OCI-LY7 (cell line): ENCODE results near the gene CNIH1.

ENCODE experiments used
- CTCF ChIP-seq: fragments of 200-600 bp; sonication (generic); conservative IDR thresholded peaks from 2 replicates; pipeline ENCODE4 v1.5.1; 2014; ENCODE audit warnings: mild to moderate bottlenecking, antibody characterized with exemption, low read length, moderate library complexity, mixed read lengths
- EZH2phosphoT487 ChIP-seq: fragments of 200-600 bp; sonication (generic); IDR thresholded peaks from 2 replicates; pipeline ENCODE4 v1.6.1; 2018; ENCODE audit warnings: low read depth, borderline replicate concordance, mild to moderate bottlenecking, mixed run types, antibody characterized with exemption, low read length, moderate library complexity, mixed read lengths

DNA sequence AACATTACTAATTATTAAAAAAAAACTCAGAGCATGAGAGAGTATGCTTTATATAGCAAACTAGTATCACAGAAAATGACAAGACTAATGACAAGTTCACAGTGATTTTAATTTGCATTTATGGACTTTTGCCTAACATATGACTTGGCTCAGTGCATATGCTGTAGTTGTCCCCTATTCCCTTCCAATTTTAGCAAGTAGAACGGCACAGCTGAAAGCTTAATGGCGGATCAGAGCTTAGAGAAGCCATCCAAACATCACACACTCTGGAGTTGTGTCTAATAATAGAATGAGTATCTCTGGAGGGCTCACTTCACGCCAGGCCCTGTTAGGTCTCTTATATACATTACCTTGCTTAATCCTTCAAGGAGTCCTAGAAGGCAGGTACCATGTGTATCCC lies 13.3 kb downstream of the CNIH1 start:
- TF ChIP-seq CTCF (no peak), EZH2phosphoT487 (no peak)
